B cell (primary cell): Measurements from ENCODE around the gene CFLAR. TPM values are rescaled to one million over a fixed set of nuclear protein-coding genes. Genes with fewer than 3 reads are reported as not detected.

Experiments
- ATAC-seq: fragments of 200-7000 bp; cut with Tn5 transposase; one replicate; pipeline ENCODE4 v1.10.0; 2021; ENCODE audit warnings: low read depth, mild to moderate bottlenecking, moderate number of reproducible peaks, moderate library complexity
- CTCF ChIA-PET: fragments of 350-600 bp; sonication (Branson Sonifier 250); formaldehyde crosslinking; loops from one replicate; lab custom pipeline; 2021; ENCODE audit warnings: antibody characterized with exemption, inconsistent platforms; lab: Charles Lee
- POLR2A ChIA-PET: fragments of 350-600 bp; sonication (Branson Sonifier 250); formaldehyde crosslinking; loops from one replicate; lab custom pipeline; 2021; ENCODE audit warnings: antibody characterized with exemption; lab: Charles Lee
- DNase-seq: peaks from one replicate; pipeline ENCODE4 v3.0.0; 2013
- H2AFZ ChIP-seq: 2 replicates; pipeline ENCODE4 v1.6.1; 2012; ENCODE audit warnings: mild to moderate bottlenecking, low read depth, low read length; ENCODE audit not compliant: insufficient read depth, poor library complexity, severe bottlenecking
- H3K27ac ChIP-seq, 2 donors: 1 replicate in 1 of 2; 2 replicates in 1 of 2; pipeline ENCODE4 v1.5.1; 2012 to 2013; ENCODE audit warnings: low read length in 2 of 2, mild to moderate bottlenecking in 2 of 2, moderate library complexity in 1 of 2
- H3K27me3 ChIP-seq, 4 experiments: fragments of 200-600 bp in 1 of 4; sonication (generic) in 1 of 4; replicated peaks in 1 of 4; 1 replicate in 2 of 4; 2 replicates in 2 of 4; pipeline versions ENCODE4 v1.6.1 to v1.7.0; 2013 to 2016; ENCODE audit warnings: low read length in 3 of 4, mild to moderate bottlenecking in 2 of 4, mixed read lengths in 1 of 4, moderate library complexity in 1 of 4; ENCODE audit not compliant: insufficient read depth in 4 of 4, control insufficient read depth in 3 of 4; ENCODE audit errors: control extremely low read depth in 1 of 4
- H3K36me3 ChIP-seq, 2 experiments: replicated peaks in 1 of 2; 1 replicate in 1 of 2; 2 replicates in 1 of 2; pipeline versions ENCODE4 v1.6.1 to v1.7.1; 2013; ENCODE audit warnings: low read length in 1 of 2; ENCODE audit not compliant: insufficient read depth in 2 of 2, control insufficient read depth in 1 of 2; ENCODE audit errors: control extremely low read depth in 1 of 2, extremely low read depth in 1 of 2
- H3K4me1 ChIP-seq, 2 donors: fragments of 200-600 bp in 1 of 2; sonication (generic) in 1 of 2; 1 replicate in 1 of 2; 2 replicates in 1 of 2; pipeline versions ENCODE4 v1.5.1 to v1.6.1; 2013 to 2017; ENCODE audit warnings: low read length in 2 of 2; ENCODE audit not compliant: control insufficient read depth in 2 of 2, insufficient read depth in 2 of 2
- H3K4me2 ChIP-seq: replicated peaks from 2 replicates; pipeline ENCODE3; 2012; ENCODE audit warnings: mild to moderate bottlenecking, low read depth, low read length; ENCODE audit not compliant: poor library complexity, severe bottlenecking
- H3K4me3 ChIP-seq, 5 experiments: fragments of 200-600 bp in 1 of 5; sonication (generic) in 1 of 5; 1 replicate in 3 of 5; 2 replicates in 2 of 5; pipeline versions ENCODE4 v1.5.1 to v1.7.0; 2011 to 2016; ENCODE audit warnings: low read length in 4 of 5, mild to moderate bottlenecking in 4 of 5, low read depth in 2 of 5, control low read depth in 1 of 5, moderate library complexity in 1 of 5; ENCODE audit not compliant: insufficient read depth in 1 of 5; ENCODE audit errors: control extremely low read depth in 1 of 5, extremely low read depth in 1 of 5
- H3K79me2 ChIP-seq: fragments of 200-600 bp; sonication (generic); one replicate; pipeline ENCODE4 v1.6.0; 2016; ENCODE audit warnings: low read length; ENCODE audit not compliant: control insufficient read depth, insufficient read depth
- H3K9ac ChIP-seq: fragments of 200-600 bp; sonication (generic); 2 replicates; pipeline ENCODE4 v1.6.1; 2017; ENCODE audit warnings: mild to moderate bottlenecking, low read length, moderate library complexity
- H3K9me3 ChIP-seq, 3 donors: one replicate each; pipeline versions ENCODE4 v1.6.1 to v1.7.1; 2013; ENCODE audit warnings: low read length in 2 of 3; ENCODE audit not compliant: control insufficient read depth in 2 of 3, insufficient read depth in 1 of 3; ENCODE audit errors: control extremely low read depth in 1 of 3
- H4K20me1 ChIP-seq: 2 replicates; pipeline ENCODE4 v1.6.0; 2012; ENCODE audit warnings: mild to moderate bottlenecking, low read length; ENCODE audit not compliant: insufficient read depth, control insufficient read depth, poor library complexity, severe bottlenecking
- H3K27ac Mint-ChIP-seq: one replicate; pipeline ENCODE4 v1.8.0; 2021; ENCODE audit warnings: mixed read lengths
- H3K27me3 Mint-ChIP-seq: one replicate; pipeline ENCODE4 v1.8.0; 2021; ENCODE audit warnings: mixed read lengths
- H3K4me1 Mint-ChIP-seq: one replicate; pipeline ENCODE4 v1.8.0; 2021; ENCODE audit warnings: mixed read lengths
- H3K4me3 Mint-ChIP-seq: one replicate; pipeline ENCODE4 v1.8.0; 2021; ENCODE audit warnings: mixed read lengths
- H3K9me3 Mint-ChIP-seq: one replicate; pipeline ENCODE4 v1.8.0; 2022; ENCODE audit warnings: mixed read lengths; ENCODE audit not compliant: insufficient read depth
- EZH2 ChIP-seq: IDR thresholded peaks from 2 replicates; pipeline ENCODE4 v1.6.1; 2012; ENCODE audit warnings: borderline replicate concordance, low read depth, mild to moderate bottlenecking, moderate library complexity, low read length; ENCODE audit not compliant: insufficient read depth, poor library complexity, severe bottlenecking
- WGBS: methylation state at CpG from one replicate; pipeline ENCODE4 v1.1.5; 2013; ENCODE audit warnings: missing lambda C conversion rate; ENCODE audit not compliant: insufficient coverage; 5-methylcytosine and 5-hydroxymethylcytosine counted together
- intact Hi-C: fragments of 100-400 bp; cut with micrococcal nuclease; formaldehyde crosslinking; loops from one replicate; pipeline ENCODE4 v1.10.0; 2022
- polyA plus RNA-seq: library from polyadenylated mRNA; depleted of rRNA; stranded (reverse); fragments of >200 nt; gene quantifications from 2 replicates; pipeline ENCODE4 v1.2.3, GENCODE V29; 2012
- total RNA-seq, 2 donors: library from RNA; stranded (reverse); fragments of 120-200 nt in 1 of 2; gene quantifications; 1 replicate in 1 of 2; 2 replicates in 1 of 2; pipeline versions ENCODE4 v1.2.3 to v1.2.4, GENCODE V29; 2013 to 2022
- TF ChIP-seq, protein P1 (sequence below): fragments of 200-600 bp; IDR thresholded peaks from one replicate; pipeline ENCODE4 v1.8.0; 2022; ENCODE audit warnings: antibody characterized with exemption, mild to moderate bottlenecking

The CFLAR gene
- total and polyA plus RNA-seq, 2 donors (not counting 1 experiment from before 2014, with no cell fraction given) = 58.4 to 216 TPM

GRCh38 chr2:201144101-201145051 is 28.4 kb downstream of the CFLAR start:
- intact Hi-C loops = no loop called here
- ATAC-seq = no peak

More at GRCh38 chr2:201144101-201145051, 28.4 kb downstream of the CFLAR start:
- TF ChIP-seq EZH2 = no peak
- TF ChIP-seq, protein P1, sequence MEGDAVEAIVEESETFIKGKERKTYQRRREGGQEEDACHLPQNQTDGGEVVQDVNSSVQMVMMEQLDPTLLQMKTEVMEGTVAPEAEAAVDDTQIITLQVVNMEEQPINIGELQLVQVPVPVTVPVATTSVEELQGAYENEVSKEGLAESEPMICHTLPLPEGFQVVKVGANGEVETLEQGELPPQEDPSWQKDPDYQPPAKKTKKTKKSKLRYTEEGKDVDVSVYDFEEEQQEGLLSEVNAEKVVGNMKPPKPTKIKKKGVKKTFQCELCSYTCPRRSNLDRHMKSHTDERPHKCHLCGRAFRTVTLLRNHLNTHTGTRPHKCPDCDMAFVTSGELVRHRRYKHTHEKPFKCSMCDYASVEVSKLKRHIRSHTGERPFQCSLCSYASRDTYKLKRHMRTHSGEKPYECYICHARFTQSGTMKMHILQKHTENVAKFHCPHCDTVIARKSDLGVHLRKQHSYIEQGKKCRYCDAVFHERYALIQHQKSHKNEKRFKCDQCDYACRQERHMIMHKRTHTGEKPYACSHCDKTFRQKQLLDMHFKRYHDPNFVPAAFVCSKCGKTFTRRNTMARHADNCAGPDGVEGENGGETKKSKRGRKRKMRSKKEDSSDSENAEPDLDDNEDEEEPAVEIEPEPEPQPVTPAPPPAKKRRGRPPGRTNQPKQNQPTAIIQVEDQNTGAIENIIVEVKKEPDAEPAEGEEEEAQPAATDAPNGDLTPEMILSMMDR = no peak
- Histone ChIP-seq H3K4me3 (no peak overlapping the region), H3K79me2 (no peaks in the 10 kb centered on the region), H3K9me3 (no peaks in the 10 kb centered on the region), H3K4me1 (no peaks in the 10 kb centered on the region), H3K4me2 (no peak overlapping the region), H3K27me3 (no peaks in the 10 kb centered on the region), H2AFZ (no peak overlapping the region), H3K36me3 (peaks cover 6 to 44% of the 10 kb centered on the region in 2 experiments), H3K9ac (no peak overlapping the region), H4K20me1 (no peaks in the 10 kb centered on the region), H3K27ac (no peak overlapping the region)
- Mint-ChIP-seq H3K4me3 (no peak overlapping the region), H3K27me3 (no peaks in the 10 kb centered on the region), H3K9me3 (no peaks in the 10 kb centered on the region), H3K4me1 (peaks cover 4% of the 10 kb centered on the region), H3K27ac (peak overlapping the region; percentile 3)
- ChIA-PET POLR2A (interaction anchor here (0.8 to 1.8 kb wide), 2 partner anchors 11 to 28 kb away, joined by 3 to 5 read pairs; partner anchors contain the start of gene CFLAR), CTCF (interaction anchor here (1.5 to 2.0 kb wide), 5 partner anchors 12 to 33 kb away, joined by 3 to 13 read pairs (median 6); no protein-coding TSS in a partner anchor)
- no peak for DNase-seq
- 100% methylated on average over 2 of the region's 5 CpGs for WGBS
